Cardiac muscle cell (in vitro differentiated cells and primary cell): ENCODE measurements around the gene CRADD. TPM values are rescaled to one million over a fixed set of nuclear protein-coding genes. Genes with fewer than 3 reads are reported as not detected.

ENCODE experiments used
- DNase-seq, 2 donors: peaks; one replicate each; pipeline versions ENCODE4 v3.0.0 to v3.0.0-alpha.2; 2010 to 2017; ENCODE audit warnings: low read depth in 1 of 2, low spot score in 1 of 2
- H3K27ac ChIP-seq: fragments of 200-600 bp; sonication (generic); 2 replicates; pipeline ENCODE4 v1.5.1; 2016
- H3K27me3 ChIP-seq: fragments of 200-600 bp; sonication (generic); 2 replicates; pipeline ENCODE4 v1.6.0; 2016; ENCODE audit warnings: control low read depth
- H3K36me3 ChIP-seq: fragments of 200-600 bp; sonication (generic); 2 replicates; pipeline ENCODE4 v1.5.1; 2016; ENCODE audit warnings: control low read depth
- H3K4me1 ChIP-seq: fragments of 200-600 bp; sonication (generic); 2 replicates; pipeline ENCODE4 v1.8.1; 2017; ENCODE audit warnings: low read depth, mild to moderate bottlenecking, mixed run types
- H3K4me3 ChIP-seq: fragments of 200-600 bp; sonication (generic); 2 replicates; pipeline ENCODE4 v1.5.1; 2016; ENCODE audit warnings: mild to moderate bottlenecking
- H3K9me3 ChIP-seq: fragments of 200-600 bp; sonication (generic); 2 replicates; pipeline ENCODE4 v1.5.1; 2017; ENCODE audit warnings: low read depth, mild to moderate bottlenecking, control low read depth
- CTCF ChIP-seq: IDR thresholded peaks from 2 replicates; pipeline ENCODE4 v1.5.1; 2012; ENCODE audit warnings: low read depth, mild to moderate bottlenecking, low read length
- polyA plus RNA-seq: library from polyadenylated mRNA; unstranded; fragments of >200 nt; fragmentation: Nextera tagmentation; extraction: Ambion mirVana; gene quantifications from 2 replicates; pipeline ENCODE4 v1.2.1, GENCODE V29; 2016
- total RNA-seq: library from RNA; depleted of rRNA; stranded (reverse); fragments of >200 nt; gene quantifications from 2 replicates; pipeline ENCODE4 v1.2.3, GENCODE V29; 2016

CRADD gene
- total and polyA plus RNA-seq, 2 experiments from 2014 or later = 13.8 to 37.9 TPM

DNA sequence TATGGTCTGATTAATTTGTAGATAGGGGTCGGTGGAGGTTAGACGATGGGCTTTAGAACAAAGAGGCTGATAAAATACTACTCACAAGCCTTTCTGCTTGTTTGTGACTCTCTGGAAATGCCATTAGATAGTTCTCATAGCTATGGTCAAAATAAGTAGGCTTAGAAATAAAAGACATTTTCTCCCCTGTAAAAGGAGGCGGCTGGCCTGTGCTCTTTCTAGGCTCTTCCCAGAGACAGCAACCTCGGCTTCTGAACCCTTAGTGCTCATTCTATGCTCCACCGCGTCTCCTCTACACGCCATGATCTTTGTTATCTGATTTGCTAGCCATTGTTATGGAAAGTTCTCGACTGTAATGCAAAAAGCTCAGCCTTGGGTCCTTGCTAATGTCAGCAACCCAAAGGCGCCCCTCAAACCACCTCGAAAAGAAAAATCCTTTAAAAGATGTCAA lies 64.5 kb downstream of the CRADD start:
- Histone ChIP-seq H3K36me3 (no peaks in the 10 kb centered on the region), H3K27me3 (no peaks in the 10 kb centered on the region), H3K4me1 (peaks cover 14% of the 10 kb centered on the region), H3K27ac (peak overlapping the region; percentile 55), H3K9me3 (no peaks in the 10 kb centered on the region), H3K4me3 (peak overlapping the region; percentile 52)
- TF ChIP-seq CTCF = no peak
- peak; percentile 32 to 33 for DNase-seq

- H3K4me3 ChIP-seq = peak overlapping the region; percentile 52
- H3K36me3 ChIP-seq = no peaks in the 10 kb centered on the region
- H3K4me1 ChIP-seq = peaks cover 14% of the 10 kb centered on the region
- DNase-seq = peak; percentile 79 to 80
- TF ChIP-seq CTCF = peak; percentile 44
- peak overlapping the region; percentile 55 for H3K27ac ChIP-seq
- H3K9me3 ChIP-seq = no peaks in the 10 kb centered on the region
- H3K27me3 ChIP-seq = no peaks in the 10 kb centered on the region
Measured at GRCh38 chr12:93742110-93742934, 65.1 kb downstream of the CRADD start.

DNA sequence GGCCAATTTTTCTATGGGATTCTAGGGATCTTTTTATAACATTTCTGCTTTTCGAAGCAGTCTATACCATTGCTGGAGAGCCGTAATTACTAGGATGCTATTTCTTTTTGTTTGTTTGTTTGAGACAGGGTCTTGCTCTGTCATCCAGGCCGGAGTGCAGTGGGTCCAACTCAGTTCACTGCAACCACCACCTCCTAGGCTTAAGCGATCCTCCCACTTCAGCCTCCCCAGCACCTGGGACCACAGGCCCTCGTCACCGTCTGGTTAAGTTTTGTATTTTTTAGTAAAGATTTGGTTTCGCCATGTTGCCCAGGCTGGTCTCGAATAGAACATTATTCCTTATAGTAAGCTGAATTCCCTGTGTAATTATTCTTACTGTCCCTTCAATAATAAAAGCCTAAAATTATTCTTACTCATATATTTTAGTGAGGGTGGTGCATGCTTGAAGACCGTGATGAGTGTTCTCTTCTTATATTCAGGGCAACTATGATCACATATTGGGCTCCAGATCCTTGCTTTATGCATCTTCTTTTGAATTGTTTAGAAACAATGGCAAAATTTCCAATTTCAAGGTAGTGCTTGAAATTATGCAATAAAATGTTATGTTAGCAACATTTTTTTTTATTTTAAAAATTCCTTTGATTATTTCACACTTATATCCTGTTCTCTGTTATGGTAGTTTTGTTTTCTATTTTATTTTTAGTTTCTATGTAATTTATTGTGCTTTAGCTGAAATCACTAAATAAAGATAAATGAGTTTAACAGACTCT lies 66.2 kb downstream of the CRADD start:
- Histone ChIP-seq H3K9me3 (no peaks in the 10 kb centered on the region), H3K27me3 (no peaks in the 10 kb centered on the region), H3K4me3 (no peak overlapping the region), H3K27ac (no peak overlapping the region), H3K36me3 (no peaks in the 10 kb centered on the region), H3K4me1 (peaks cover 14% of the 10 kb centered on the region)
- TF ChIP-seq CTCF = no peak
- no peak for DNase-seq

- H3K9me3 ChIP-seq = no peaks in the 10 kb centered on the region
- no peaks in the 10 kb centered on the region for H3K36me3 ChIP-seq
- no peak overlapping the region for H3K4me3 ChIP-seq
- peaks cover 16% of the 10 kb centered on the region for H3K4me1 ChIP-seq
- H3K27ac ChIP-seq = no peak overlapping the region
- no peak for DNase-seq
- no peak for TF ChIP-seq CTCF
- no peaks in the 10 kb centered on the region for H3K27me3 ChIP-seq
Measured at GRCh38 chr12:93743999-93744689, 67.0 kb downstream of the CRADD start.

DNA sequence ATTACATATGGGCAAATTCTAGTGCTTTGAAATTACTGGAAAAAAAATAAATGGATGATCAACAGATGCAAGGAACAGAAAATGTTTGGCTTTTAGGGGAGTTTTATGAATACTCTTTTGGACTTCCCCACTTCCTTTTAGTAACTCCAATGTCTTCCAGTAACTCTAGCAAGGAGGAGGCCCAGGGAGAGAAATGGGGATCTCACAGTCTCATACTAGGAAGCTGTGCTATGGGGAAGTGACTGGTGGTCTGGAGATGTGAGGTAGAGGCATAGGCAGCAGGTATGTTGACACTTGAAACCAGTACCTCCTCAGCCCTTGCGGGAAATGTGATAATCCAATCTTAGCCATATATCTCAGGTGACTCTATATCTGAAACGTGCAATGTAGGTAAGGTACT lies 68.1 kb downstream of the CRADD start:
- DNase-seq = no peak
- Histone ChIP-seq H3K27ac (no peak overlapping the region), H3K4me1 (peaks cover 19% of the 10 kb centered on the region), H3K9me3 (no peaks in the 10 kb centered on the region), H3K4me3 (no peak overlapping the region), H3K36me3 (no peaks in the 10 kb centered on the region), H3K27me3 (no peaks in the 10 kb centered on the region)
- TF ChIP-seq CTCF = no peak
